Loucy (cell line): ENCODE measurements around the gene CRY2.

Experiments
- CTCF ChIP-seq: fragments of 200-600 bp; sonication (generic); conservative IDR thresholded peaks from 2 replicates; pipeline ENCODE4 v1.5.1; 2014; ENCODE audit warnings: mild to moderate bottlenecking, antibody characterized with exemption, low read length
- EZH2phosphoT487 ChIP-seq: fragments of 200-600 bp; IDR thresholded peaks from 2 replicates; pipeline ENCODE4 v1.6.1; 2018; ENCODE audit warnings: antibody characterized with exemption, mild to moderate bottlenecking, moderate library complexity, borderline replicate concordance

DNA sequence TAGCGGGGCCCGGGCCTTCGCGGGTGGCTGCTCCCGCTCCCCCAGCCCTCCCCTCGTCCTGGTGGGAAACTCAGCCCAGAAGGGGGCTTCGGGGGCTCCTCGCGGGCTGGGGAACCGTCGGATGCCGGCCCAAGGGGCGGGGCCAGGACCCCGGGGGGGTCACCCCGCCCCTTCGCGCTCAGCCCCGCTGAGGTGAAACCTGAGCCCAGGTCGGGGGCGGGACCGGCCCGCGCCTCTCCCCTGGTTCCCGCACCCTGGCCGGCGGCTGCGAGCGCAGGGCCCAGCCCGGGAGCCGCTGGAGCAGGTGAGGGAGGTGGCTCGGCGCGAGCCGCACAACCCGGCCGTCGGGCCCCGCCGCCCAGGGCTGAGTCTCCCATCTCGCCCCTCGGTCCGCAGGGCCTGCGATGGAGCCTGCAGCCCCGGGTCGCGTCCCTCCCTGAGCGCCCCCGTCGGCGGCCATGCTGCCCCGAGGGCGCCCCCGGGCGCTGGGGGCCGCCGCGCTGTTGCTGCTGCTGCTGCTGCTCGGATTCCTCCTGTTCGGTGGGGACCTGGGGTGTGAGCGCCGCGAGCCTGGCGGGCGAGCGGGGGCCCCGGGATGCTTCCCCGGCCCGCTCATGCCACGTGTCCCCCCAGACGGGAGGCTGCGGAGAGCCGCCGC, 75.3 kb downstream of the CRY2 start, which contains the start of gene LARGE2:
- TF ChIP-seq CTCF, result no peak
- TF ChIP-seq EZH2phosphoT487, result no peak
